Tibial nerve (tissue), 4 donors: ENCODE results near the gene STARD10. TPM values are rescaled to one million over a fixed set of nuclear protein-coding genes. Genes with fewer than 3 reads are reported as not detected.

Experiments
- DNase-seq, 2 donors: peaks; one replicate each; pipeline ENCODE4 v3.0.0-alpha.2; 2019; ENCODE audit warnings: low spot score in 2 of 2
- H3K27ac ChIP-seq, 4 donors: fragments of 200-600 bp; sonication (generic) in 3 of 4; one replicate each; pipeline ENCODE4 v1.5.1; 2017 to 2019; ENCODE audit warnings: mild to moderate bottlenecking in 1 of 4
- H3K27me3 ChIP-seq, 2 donors: fragments of 200-600 bp; sonication (generic) in 1 of 2; one replicate each; pipeline versions ENCODE4 v1.5.1 to v1.6.0; 2017 to 2019
- H3K36me3 ChIP-seq, 3 donors: fragments of 200-600 bp; sonication (generic); one replicate each; pipeline ENCODE4 v1.5.1; 2018 to 2019
- H3K4me1 ChIP-seq, 4 donors: fragments of 200-600 bp; sonication (generic) in 3 of 4; one replicate each; pipeline ENCODE4 v1.5.1; 2017 to 2019
- H3K4me3 ChIP-seq, 4 donors: fragments of 200-600 bp; sonication (generic) in 3 of 4; one replicate each; pipeline ENCODE4 v1.5.1; 2017 to 2019; ENCODE audit warnings: mild to moderate bottlenecking in 1 of 4, moderate library complexity in 1 of 4
- H3K9me3 ChIP-seq, 4 donors: fragments of 200-600 bp; sonication (generic) in 3 of 4; one replicate each; pipeline ENCODE4 v1.5.1; 2017 to 2019
- CTCF ChIP-seq, 5 experiments: fragments of 200-600 bp in 3 of 5; fragments of 450-650 bp in 2 of 5; sonication (generic) in 3 of 5; IDR thresholded peaks; one replicate each; pipeline ENCODE4 v1.5.1; 2016 to 2019; ENCODE audit warnings: antibody characterized with exemption in 5 of 5, mild to moderate bottlenecking in 3 of 5, moderate library complexity in 2 of 5
- EP300 ChIP-seq, 2 donors: sonication (generic); formaldehyde crosslinking; IDR thresholded peaks; one replicate each; pipeline ENCODE4 v1.6.1; 2017; ENCODE audit warnings: antibody characterized with exemption in 2 of 2, mild to moderate bottlenecking in 1 of 2
- POLR2A ChIP-seq, 2 donors: fragments of 450-650 bp; IDR thresholded peaks; one replicate each; pipeline ENCODE4 v1.6.1; 2017; ENCODE audit warnings: antibody characterized with exemption in 2 of 2, mild to moderate bottlenecking in 2 of 2, moderate library complexity in 2 of 2
- WGBS, 2 donors: methylation state at CpG; one replicate each; pipeline ENCODE4 v1.1.5; 2018; 5-methylcytosine and 5-hydroxymethylcytosine counted together
- total RNA-seq, 4 donors: library from RNA; depleted of rRNA; stranded (reverse); fragments of >200 nt; gene quantifications; one replicate each; pipeline ENCODE4 v1.1.0, GENCODE V29; 2016

Gene STARD10
- total RNA-seq, 4 donors from 2014 or later = 19.4 to 31.5 (median 23.7) TPM

GRCh38 chr11:72725724-72726028 is 68.2 kb downstream of the STARD10 start:
- Histone ChIP-seq H3K9me3 (no peaks in the 10 kb centered on the region), H3K27ac (peak overlapping the region; percentile 21 to 79 (median 44)), H3K4me3 (no peak overlapping the region), H3K4me1 (peaks cover 0 to 65% (median 30%) of the 10 kb centered on the region in 4 donors), H3K36me3 (peaks cover 0 to 15% (median 0%) of the 10 kb centered on the region in 3 donors), H3K27me3 (no peaks in the 10 kb centered on the region)
- no peak for DNase-seq
- TF ChIP-seq POLR2A (IDR thresholded peaks at IDR 0.05) = no peak
- no peak for TF ChIP-seq CTCF (IDR thresholded peaks at IDR 0.05)
- no peak for TF ChIP-seq EP300 (IDR thresholded peaks at IDR 0.05)
- 78 to 82% methylated on average over 4 of the region's 4 CpGs for WGBS, 2 donors

- H3K27ac ChIP-seq = peak overlapping the region; percentile 21 to 79 (median 44)
- peaks cover 0 to 15% (median 0%) of the 10 kb centered on the region in 3 donors for H3K36me3 ChIP-seq
- WGBS, 2 donors = 47 to 49% methylated on average over 9 of the region's 9 CpGs
- TF ChIP-seq CTCF (IDR thresholded peaks at IDR 0.05) (peak; percentile 86 to 93 (median 88)), POLR2A (IDR thresholded peaks at IDR 0.05) (no peak), EP300 (IDR thresholded peaks at IDR 0.05) (peak in 1 of 2 donors; percentile 28)
- peak; percentile 58 to 87 for DNase-seq
- H3K4me1 ChIP-seq = peaks cover 0 to 71% (median 35%) of the 10 kb centered on the region in 4 donors
- H3K27me3 ChIP-seq = no peaks in the 10 kb centered on the region
- no peaks in the 10 kb centered on the region for H3K9me3 ChIP-seq
- no peak overlapping the region for H3K4me3 ChIP-seq
Observed at GRCh38 chr11:72724851-72725723, 68.8 kb downstream of the STARD10 start.

GRCh38 chr11:72724021-72724551 is 69.8 kb downstream of the STARD10 start:
- Histone ChIP-seq H3K27ac (peak overlapping the region in 1 of 4 donors; percentile 79), H3K4me3 (no peak overlapping the region), H3K9me3 (no peaks in the 10 kb centered on the region), H3K4me1 (peaks cover 0 to 81% (median 40%) of the 10 kb centered on the region in 4 donors), H3K27me3 (no peaks in the 10 kb centered on the region), H3K36me3 (peaks cover 0 to 15% (median 0%) of the 10 kb centered on the region in 3 donors)
- TF ChIP-seq EP300 (IDR thresholded peaks at IDR 0.05) (no peak), POLR2A (IDR thresholded peaks at IDR 0.05) (no peak), CTCF (IDR thresholded peaks at IDR 0.05) (no peak)
- DNase-seq = no peak
- 68 to 88% methylated on average over 4 to 5 of the region's 5 CpGs for WGBS, 2 donors

- Histone ChIP-seq H3K9me3 (no peaks in the 10 kb centered on the region), H3K27me3 (no peaks in the 10 kb centered on the region), H3K27ac (peak overlapping the region in 3 of 4 donors; percentile 45 to 89 (median 82)), H3K4me1 (peaks cover 0 to 87% (median 42%) of the 10 kb centered on the region in 4 donors), H3K4me3 (no peak overlapping the region), H3K36me3 (peaks cover 0 to 20% (median 0%) of the 10 kb centered on the region in 3 donors)
- DNase-seq = no peak
- WGBS, 2 donors = 63 to 65% methylated on average over 9 of the region's 9 CpGs
- no peak for TF ChIP-seq CTCF (IDR thresholded peaks at IDR 0.05)
- TF ChIP-seq EP300 (IDR thresholded peaks at IDR 0.05) = no peak
- TF ChIP-seq POLR2A (IDR thresholded peaks at IDR 0.05) = no peak
Observed at GRCh38 chr11:72723508-72723907, 70.3 kb downstream of the STARD10 start.
